ENCODE measurements around the gene TGFBR3.

- no peak for TF ChIP-seq ATRX (CRISPR knock-in tag; IDR thresholded peaks at IDR 0.05; ENCODE audit: borderline replicate concordance)
- TF ChIP-seq SMC3 (IDR thresholded peaks at IDR 0.05; ENCODE audit: low read length) = no peak
- TF ChIP-seq CCDC6 (CRISPR knock-in tag; IDR thresholded peaks at IDR 0.05) = no peak
- no peak for TF ChIP-seq CTCF (CRISPR knock-in tag; IDR thresholded peaks at IDR 0.05)
- TF ChIP-seq ZBTB34 (CRISPR knock-in tag; IDR thresholded peaks at IDR 0.05) = no peak
- TF ChIP-seq ARID3A (IDR thresholded peaks at IDR 0.05; ENCODE audit: low read depth, low read length) = no peak
- TF ChIP-seq ONECUT2 (CRISPR knock-in tag; IDR thresholded peaks at IDR 0.05) = no peak
Observed at GRCh38 chr1:91732291-91733107, 153.5 kb downstream of the TGFBR3 start.
